ENCODE results near the gene ANKRD23. TPM values are rescaled to one million over a fixed set of nuclear protein-coding genes. Genes with fewer than 3 reads are reported as not detected.

Gene ANKRD23
- total and polyA plus RNA-seq, 2 of the 8 experiments (the other 6 are each of a cell fraction or from before 2014, with no cell fraction given): 3.4 to 3.5 TPM

DNA sequence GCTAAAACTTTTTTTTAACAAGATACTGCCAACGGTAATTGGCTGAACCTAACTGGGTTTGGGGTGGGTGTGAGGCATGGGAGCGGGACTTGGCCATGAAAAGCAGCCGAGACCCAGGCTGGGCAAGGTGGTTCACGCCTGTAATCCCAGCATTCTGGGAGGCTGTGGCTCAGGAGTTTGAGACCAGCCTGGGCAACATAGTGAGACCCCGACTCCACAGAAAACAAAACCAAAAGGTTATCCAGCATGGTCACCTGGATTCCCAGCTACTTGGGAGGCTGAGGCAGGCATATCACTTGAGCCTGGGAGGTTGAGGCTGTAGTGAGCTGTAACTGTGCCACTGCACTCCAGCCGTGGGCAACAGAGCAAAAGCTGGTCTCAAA, 37.1 kb upstream of the ANKRD23 start (continued):
- TF ChIP-seq, protein P1, sequence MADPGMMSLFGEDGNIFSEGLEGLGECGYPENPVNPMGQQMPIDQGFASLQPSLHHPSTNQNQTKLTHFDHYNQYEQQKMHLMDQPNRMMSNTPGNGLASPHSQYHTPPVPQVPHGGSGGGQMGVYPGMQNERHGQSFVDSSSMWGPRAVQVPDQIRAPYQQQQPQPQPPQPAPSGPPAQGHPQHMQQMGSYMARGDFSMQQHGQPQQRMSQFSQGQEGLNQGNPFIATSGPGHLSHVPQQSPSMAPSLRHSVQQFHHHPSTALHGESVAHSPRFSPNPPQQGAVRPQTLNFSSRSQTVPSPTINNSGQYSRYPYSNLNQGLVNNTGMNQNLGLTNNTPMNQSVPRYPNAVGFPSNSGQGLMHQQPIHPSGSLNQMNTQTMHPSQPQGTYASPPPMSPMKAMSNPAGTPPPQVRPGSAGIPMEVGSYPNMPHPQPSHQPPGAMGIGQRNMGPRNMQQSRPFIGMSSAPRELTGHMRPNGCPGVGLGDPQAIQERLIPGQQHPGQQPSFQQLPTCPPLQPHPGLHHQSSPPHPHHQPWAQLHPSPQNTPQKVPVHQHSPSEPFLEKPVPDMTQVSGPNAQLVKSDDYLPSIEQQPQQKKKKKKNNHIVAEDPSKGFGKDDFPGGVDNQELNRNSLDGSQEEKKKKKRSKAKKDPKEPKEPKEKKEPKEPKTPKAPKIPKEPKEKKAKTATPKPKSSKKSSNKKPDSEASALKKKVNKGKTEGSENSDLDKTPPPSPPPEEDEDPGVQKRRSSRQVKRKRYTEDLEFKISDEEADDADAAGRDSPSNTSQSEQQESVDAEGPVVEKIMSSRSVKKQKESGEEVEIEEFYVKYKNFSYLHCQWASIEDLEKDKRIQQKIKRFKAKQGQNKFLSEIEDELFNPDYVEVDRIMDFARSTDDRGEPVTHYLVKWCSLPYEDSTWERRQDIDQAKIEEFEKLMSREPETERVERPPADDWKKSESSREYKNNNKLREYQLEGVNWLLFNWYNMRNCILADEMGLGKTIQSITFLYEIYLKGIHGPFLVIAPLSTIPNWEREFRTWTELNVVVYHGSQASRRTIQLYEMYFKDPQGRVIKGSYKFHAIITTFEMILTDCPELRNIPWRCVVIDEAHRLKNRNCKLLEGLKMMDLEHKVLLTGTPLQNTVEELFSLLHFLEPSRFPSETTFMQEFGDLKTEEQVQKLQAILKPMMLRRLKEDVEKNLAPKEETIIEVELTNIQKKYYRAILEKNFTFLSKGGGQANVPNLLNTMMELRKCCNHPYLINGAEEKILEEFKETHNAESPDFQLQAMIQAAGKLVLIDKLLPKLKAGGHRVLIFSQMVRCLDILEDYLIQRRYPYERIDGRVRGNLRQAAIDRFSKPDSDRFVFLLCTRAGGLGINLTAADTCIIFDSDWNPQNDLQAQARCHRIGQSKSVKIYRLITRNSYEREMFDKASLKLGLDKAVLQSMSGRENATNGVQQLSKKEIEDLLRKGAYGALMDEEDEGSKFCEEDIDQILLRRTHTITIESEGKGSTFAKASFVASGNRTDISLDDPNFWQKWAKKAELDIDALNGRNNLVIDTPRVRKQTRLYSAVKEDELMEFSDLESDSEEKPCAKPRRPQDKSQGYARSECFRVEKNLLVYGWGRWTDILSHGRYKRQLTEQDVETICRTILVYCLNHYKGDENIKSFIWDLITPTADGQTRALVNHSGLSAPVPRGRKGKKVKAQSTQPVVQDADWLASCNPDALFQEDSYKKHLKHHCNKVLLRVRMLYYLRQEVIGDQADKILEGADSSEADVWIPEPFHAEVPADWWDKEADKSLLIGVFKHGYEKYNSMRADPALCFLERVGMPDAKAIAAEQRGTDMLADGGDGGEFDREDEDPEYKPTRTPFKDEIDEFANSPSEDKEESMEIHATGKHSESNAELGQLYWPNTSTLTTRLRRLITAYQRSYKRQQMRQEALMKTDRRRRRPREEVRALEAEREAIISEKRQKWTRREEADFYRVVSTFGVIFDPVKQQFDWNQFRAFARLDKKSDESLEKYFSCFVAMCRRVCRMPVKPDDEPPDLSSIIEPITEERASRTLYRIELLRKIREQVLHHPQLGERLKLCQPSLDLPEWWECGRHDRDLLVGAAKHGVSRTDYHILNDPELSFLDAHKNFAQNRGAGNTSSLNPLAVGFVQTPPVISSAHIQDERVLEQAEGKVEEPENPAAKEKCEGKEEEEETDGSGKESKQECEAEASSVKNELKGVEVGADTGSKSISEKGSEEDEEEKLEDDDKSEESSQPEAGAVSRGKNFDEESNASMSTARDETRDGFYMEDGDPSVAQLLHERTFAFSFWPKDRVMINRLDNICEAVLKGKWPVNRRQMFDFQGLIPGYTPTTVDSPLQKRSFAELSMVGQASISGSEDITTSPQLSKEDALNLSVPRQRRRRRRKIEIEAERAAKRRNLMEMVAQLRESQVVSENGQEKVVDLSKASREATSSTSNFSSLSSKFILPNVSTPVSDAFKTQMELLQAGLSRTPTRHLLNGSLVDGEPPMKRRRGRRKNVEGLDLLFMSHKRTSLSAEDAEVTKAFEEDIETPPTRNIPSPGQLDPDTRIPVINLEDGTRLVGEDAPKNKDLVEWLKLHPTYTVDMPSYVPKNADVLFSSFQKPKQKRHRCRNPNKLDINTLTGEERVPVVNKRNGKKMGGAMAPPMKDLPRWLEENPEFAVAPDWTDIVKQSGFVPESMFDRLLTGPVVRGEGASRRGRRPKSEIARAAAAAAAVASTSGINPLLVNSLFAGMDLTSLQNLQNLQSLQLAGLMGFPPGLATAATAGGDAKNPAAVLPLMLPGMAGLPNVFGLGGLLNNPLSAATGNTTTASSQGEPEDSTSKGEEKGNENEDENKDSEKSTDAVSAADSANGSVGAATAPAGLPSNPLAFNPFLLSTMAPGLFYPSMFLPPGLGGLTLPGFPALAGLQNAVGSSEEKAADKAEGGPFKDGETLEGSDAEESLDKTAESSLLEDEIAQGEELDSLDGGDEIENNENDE (IDR thresholded peaks at IDR 0.05; ENCODE audit: insufficient replicate concordance, low read length): no peak
- TF ChIP-seq MAFK (IDR thresholded peaks at IDR 0.05; ENCODE audit: low read depth, low read length) (no peak), KDM1A (IDR thresholded peaks at IDR 0.05; ENCODE audit: borderline replicate concordance, low read length) (no peak; the same call in 1 of the 2 replicates), CBX5 (IDR thresholded peaks at IDR 0.05; ENCODE audit: low read depth, low read length) (no peak), FOSL1 (IDR thresholded peaks at IDR 0.05; ENCODE audit: insufficient read depth, low read depth, low read length) (no peak), RBBP5 (IDR thresholded peaks at IDR 0.05; ENCODE audit: borderline replicate concordance, low read depth, low read length) (no peak), POLR2A (IDR thresholded peaks at IDR 0.05; ENCODE audit: control extremely low read depth in 1 of 2, low read depth in 2 of 2, low read length in 2 of 2) (no peak), EZH2 (IDR thresholded peaks at IDR 0.05; ENCODE audit: low read depth, low read length, severe bottlenecking) (no peak)

Data from H1 (cell line).